Fibroblast of skin of back (primary cell): ENCODE data around the gene AMN.

Source experiments
- DNase-seq: peaks from one replicate; pipeline ENCODE4 v3.0.0-alpha.2; 2013

The AMN gene

GRCh38 chr14:102898776-102899515 lies 23.5 kb upstream of the AMN start:
- DNase-seq = no peak

- DNase-seq = no peak
These were observed 23.0 kb upstream of the AMN start for GRCh38 chr14:102899516-102899900.

GRCh38 chr14:102900631-102901571 lies 21.6 kb upstream of the AMN start:
- no peak for DNase-seq

GRCh38 chr14:102901633-102902032 lies 20.8 kb upstream of the AMN start:
- no peak for DNase-seq

GRCh38 chr14:102902086-102902485 lies 20.4 kb upstream of the AMN start:
- DNase-seq = no peak

- DNase-seq = no peak
These were observed 19.8 kb upstream of the AMN start for GRCh38 chr14:102902523-102903247.

GRCh38 chr14:102903248-102903888 lies 19.1 kb upstream of the AMN start:
- no peak for DNase-seq

- no peak for DNase-seq
These were observed 18.5 kb upstream of the AMN start for GRCh38 chr14:102903889-102904512.

GRCh38 chr14:102905116-102906108 lies 17.1 kb upstream of the AMN start:
- DNase-seq = no peak

- no peak for DNase-seq
These were observed 15.7 kb upstream of the AMN start for GRCh38 chr14:102906616-102907302.

- no peak for DNase-seq
These were observed 15.1 kb upstream of the AMN start for GRCh38 chr14:102907303-102907844.

- DNase-seq = no peak
These were observed 14.3 kb upstream of the AMN start for GRCh38 chr14:102907980-102908730.

- DNase-seq = no peak
These were observed 13.6 kb upstream of the AMN start for GRCh38 chr14:102908766-102909455.

GRCh38 chr14:102909462-102909861 lies 13.0 kb upstream of the AMN start:
- DNase-seq = no peak

- no peak for DNase-seq
These were observed 12.6 kb upstream of the AMN start for GRCh38 chr14:102909911-102910310.

- no peak for DNase-seq
These were observed 12.0 kb upstream of the AMN start for GRCh38 chr14:102910442-102910841.

- DNase-seq = no peak
These were observed 10.9 kb upstream of the AMN start for GRCh38 chr14:102911541-102911951.

GRCh38 chr14:102911991-102912761 lies 10.3 kb upstream of the AMN start:
- DNase-seq = no peak
